ENCODE results near the gene MACF1.
"Not testable (repeated sequence)": the region's sequence is repeated elsewhere in the genome, so short reads cannot be mapped to it uniquely, and the experiment has no call there.

MACF1 gene

GRCh38 chr1:39519376-39519775 is 314.9 kb downstream of the MACF1 start:
- not testable (repeated sequence) for H3K4me3 ChIP-seq (ENCODE audit: low read length); DNase-seq (ENCODE audit: low read depth)

DNA sequence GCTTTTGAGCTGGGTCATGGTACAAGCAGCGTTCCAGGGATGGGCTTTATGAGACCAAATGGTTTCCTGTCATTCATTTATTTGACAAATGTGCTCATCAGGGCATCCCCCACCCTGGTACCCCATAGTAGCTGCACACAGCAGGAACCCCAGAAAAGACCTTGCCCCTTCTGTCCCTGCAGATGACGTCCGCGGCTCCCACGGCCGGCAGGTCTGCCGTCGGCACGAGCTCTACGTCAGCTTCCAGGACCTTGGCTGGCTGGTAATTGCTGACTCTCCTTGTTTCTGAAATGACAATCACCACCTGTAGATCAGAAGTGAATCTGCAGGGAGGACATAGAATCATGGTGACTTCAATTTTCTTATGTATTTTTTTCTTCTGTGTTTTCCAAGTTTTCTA is 317.7 kb downstream of the MACF1 start:
- not testable (repeated sequence) for H3K4me3 ChIP-seq (ENCODE audit: low read length); DNase-seq (ENCODE audit: low read depth)

DNA sequence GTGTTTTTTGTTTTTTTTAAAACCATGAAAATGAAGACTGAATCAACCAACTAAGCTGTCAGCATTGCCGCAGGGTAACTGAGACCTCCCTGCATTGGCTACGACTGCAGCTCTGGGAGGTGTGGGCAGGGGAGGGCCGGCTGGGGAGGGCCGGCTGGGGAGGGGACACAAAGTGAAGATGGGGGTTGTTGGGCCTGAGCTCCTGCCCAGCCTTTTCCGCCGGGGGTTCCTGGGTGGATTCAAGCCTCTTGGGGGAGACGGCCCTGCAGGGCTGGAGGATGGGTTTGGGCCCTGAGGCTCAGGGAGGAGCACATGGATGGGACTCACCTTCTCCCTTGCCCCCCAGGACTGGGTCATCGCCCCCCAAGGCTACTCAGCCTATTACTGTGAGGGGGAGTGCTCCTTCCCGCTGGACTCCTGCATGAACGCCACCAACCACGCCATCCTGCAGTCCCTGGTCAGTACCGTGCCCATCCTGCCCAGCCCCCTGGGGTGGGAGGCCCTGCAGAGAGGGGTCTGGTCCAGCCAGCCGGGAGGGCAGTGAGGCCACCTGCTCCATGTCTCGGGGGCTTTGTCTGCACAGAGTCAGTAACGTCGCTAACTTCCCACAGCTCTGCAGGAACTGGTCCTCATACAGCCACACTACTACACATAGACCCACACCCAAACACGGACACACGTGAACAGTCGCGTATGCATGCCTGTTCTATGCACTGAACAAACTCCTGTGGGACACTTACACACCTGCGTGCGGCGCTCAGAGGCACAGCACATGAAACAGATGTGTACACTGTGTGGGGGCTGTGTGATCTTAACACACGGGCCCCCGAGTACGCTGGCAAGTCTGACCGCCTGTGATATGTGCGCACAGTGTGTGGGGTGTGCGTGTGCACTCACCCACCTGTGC is 318.4 kb downstream of the MACF1 start:
- no peak overlapping the region for H3K4me3 ChIP-seq (ENCODE audit: low read length)
- DNase-seq (ENCODE audit: low read depth): no peak
- TF ChIP-seq, protein P1, sequence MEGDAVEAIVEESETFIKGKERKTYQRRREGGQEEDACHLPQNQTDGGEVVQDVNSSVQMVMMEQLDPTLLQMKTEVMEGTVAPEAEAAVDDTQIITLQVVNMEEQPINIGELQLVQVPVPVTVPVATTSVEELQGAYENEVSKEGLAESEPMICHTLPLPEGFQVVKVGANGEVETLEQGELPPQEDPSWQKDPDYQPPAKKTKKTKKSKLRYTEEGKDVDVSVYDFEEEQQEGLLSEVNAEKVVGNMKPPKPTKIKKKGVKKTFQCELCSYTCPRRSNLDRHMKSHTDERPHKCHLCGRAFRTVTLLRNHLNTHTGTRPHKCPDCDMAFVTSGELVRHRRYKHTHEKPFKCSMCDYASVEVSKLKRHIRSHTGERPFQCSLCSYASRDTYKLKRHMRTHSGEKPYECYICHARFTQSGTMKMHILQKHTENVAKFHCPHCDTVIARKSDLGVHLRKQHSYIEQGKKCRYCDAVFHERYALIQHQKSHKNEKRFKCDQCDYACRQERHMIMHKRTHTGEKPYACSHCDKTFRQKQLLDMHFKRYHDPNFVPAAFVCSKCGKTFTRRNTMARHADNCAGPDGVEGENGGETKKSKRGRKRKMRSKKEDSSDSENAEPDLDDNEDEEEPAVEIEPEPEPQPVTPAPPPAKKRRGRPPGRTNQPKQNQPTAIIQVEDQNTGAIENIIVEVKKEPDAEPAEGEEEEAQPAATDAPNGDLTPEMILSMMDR (conservative IDR thresholded peaks at IDR 0.05; ENCODE audit: low read length): no peak

DNA sequence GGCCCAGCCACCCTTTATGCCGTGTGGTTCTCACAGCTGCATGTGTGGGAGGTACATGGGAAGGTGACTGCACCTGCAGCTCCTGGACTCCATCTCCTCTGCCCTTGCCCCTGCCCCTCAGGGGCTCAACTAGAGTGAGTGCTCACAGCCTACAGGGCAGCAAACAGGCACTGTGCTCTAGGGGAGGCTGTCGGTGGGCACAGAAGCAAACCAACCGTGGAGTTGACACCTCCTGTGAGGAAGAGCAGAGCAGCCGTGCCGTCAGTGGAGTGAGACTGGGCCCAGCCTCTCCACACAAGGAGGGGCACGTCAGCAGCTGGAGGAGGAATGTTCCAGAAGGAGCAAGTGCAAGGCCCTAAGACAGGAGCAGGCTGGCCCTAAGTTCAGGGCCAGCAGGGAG is 319.7 kb downstream of the MACF1 start:
- DNase-seq (ENCODE audit: low read depth): no peak
- TF ChIP-seq, protein P1 (conservative IDR thresholded peaks at IDR 0.05; ENCODE audit: low read length): no peak
- no peak overlapping the region for H3K4me3 ChIP-seq (ENCODE audit: low read length)

DNA sequence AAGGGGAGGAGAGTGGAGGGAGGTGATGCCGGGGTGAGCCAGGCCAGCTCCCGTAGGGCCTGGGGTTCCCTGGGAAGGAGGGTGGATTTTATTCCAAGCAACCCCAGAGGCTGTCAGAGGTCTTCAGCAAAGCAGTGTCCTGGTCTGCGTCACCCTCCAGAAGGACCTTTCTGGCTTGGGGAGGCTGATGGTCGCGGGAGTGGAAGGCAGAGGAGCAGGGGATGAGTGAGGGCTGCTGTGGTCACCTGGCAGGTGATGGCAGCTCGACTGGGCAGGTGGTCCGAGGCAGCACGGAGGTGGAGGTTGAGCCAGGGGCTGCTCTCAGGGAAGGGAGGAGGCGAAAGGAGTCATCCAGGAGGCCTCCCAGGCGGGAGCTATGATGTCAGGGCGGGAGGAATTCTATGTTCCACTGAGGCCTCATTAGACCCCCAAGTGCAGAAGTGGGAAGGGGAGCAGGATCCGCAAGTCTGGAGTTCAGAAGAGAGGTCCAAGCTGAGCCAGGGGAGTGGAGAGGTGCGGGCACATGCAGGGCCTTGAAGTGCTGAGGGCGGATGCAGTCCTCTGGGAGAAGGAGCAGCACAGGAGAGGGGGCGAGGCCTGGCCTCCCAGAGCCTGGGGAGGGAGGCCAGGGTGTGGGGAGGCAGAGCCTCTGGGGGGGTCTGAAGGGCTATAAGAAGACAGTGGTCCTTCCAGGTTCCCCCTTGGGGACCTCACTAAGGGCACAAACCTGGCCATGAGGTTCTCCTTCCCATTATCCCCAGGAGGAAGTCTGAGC is 320.3 kb downstream of the MACF1 start:
- DNase-seq (ENCODE audit: low read depth): no peak
- H3K4me3 ChIP-seq (ENCODE audit: low read length): no peak overlapping the region
- TF ChIP-seq, protein P1 (conservative IDR thresholded peaks at IDR 0.05; ENCODE audit: low read length): no peak

GRCh38 chr1:39525366-39526165 is 321.1 kb downstream of the MACF1 start:
- TF ChIP-seq, protein P1 (conservative IDR thresholded peaks at IDR 0.05; ENCODE audit: low read length): no peak
- DNase-seq (ENCODE audit: low read depth): no peak
- H3K4me3 ChIP-seq (ENCODE audit: low read length): no peak overlapping the region

DNA sequence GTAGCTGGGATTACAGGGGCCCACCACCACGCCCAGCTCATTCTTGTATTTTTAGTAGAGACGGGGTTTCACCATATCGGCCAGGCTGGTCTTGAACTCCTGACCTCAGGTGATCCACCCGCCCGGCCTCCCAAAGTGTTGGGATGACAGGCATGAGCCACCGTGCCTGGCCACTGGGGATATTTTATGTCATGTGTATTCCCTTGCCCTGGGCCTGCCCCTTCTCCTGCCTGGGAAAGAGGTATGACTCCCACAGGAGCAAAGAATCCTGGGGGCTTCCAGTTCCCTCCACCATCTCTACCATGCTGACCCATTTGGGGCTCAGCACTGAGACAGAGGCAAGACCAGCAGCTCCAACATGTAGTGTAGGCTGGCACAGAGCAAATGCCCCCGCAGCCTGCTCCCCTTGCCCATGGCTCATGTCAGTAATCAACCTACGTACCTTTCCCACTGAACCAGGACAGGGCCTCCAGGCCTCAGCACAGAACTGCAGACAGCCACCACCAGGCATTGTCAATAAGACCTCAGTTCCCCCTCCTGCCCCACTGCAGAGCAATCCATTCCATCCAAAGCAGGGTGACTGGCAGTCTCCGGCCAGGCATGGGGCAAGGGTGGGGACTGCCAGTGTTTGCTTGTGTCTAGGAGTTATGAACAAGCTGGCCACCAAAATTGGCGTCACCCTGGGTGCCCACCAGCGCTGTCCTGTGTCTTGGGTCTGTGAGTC is 322.1 kb downstream of the MACF1 start:
- H3K4me3 ChIP-seq (ENCODE audit: low read length): no peak overlapping the region
- TF ChIP-seq, protein P1 (conservative IDR thresholded peaks at IDR 0.05; ENCODE audit: low read length): no peak
- DNase-seq (ENCODE audit: low read depth): no peak

GRCh38 chr1:39527190-39527579 is 322.7 kb downstream of the MACF1 start:
- not testable (repeated sequence) for DNase-seq (ENCODE audit: low read depth)

More at GRCh38 chr1:39527190-39527579, 322.7 kb downstream of the MACF1 start:
- not testable (repeated sequence) for H3K4me3 ChIP-seq (ENCODE audit: low read length)

All from AG10803 (cell line).